ENCODE data around the gene SIAH2. TPM values are rescaled to one million over a fixed set of nuclear protein-coding genes. Genes with fewer than 3 reads are reported as not detected.

The SIAH2 gene
- total and polyA plus RNA-seq, 9 of the 15 experiments (the other 6 are each of a cell fraction or from before 2014, with no cell fraction given), result 4.8 to 39.0 (median 29.9) TPM

- no peaks in the 10 kb centered on the region for H3K27me3 ChIP-seq (ENCODE audit: control insufficient read depth in 2 of 2, insufficient read depth in 2 of 2, low read length in 2 of 2)
- ChIA-PET POLR2A (interaction anchor here (0.6 kb wide), 1 partner anchor 151 kb away, joined by 3 read pairs; the partner anchor contains the start of gene SERP1), CTCF (ENCODE audit: low intra/inter-chr PET ratio) (no interaction called here)
- no peaks in the 10 kb centered on the region; a peak in 1 of 5 replicates for H3K4me1 ChIP-seq (replicated peaks in 1 of 2; ENCODE audit: control insufficient read depth in 2 of 2, insufficient read depth in 2 of 2, low read length in 2 of 2)
- TF ChIP-seq PHB2 (IDR thresholded peaks at IDR 0.05; ENCODE audit: low read depth) (no peak), ZBTB40 (IDR thresholded peaks at IDR 0.05) (peak; percentile 8; the same call in 1 of the 2 replicates), ZBTB40 (CRISPR knock-in tag; IDR thresholded peaks at IDR 0.05) (no peak)
- H3K4me3 ChIP-seq, result no peak overlapping the region
- no peaks in the 10 kb centered on the region; the same call in 1 of the 2 replicates for H3K9me3 ChIP-seq (replicated peaks; ENCODE audit: control insufficient read depth, insufficient read depth, low read depth, low read length)
- no peaks in the 10 kb centered on the region for H4K20me1 ChIP-seq (replicated peaks; ENCODE audit: control insufficient read depth, insufficient read depth, low read length)
- H3K79me2 ChIP-seq (ENCODE audit: control insufficient read depth, insufficient read depth, low read length), result no peaks in the 10 kb centered on the region
- no peak overlapping the region for H3K4me2 ChIP-seq (ENCODE audit: insufficient read depth, low read length)
- in situ Hi-C loops (cut with MboI) (no loop called here), intact Hi-C loops (cut with micrococcal nuclease) (no loop called here)
- H3K27ac ChIP-seq (ENCODE audit: extremely low read depth, low read depth, low read length), result no peak overlapping the region
- H3K9me1 ChIP-seq (ENCODE audit: control insufficient read depth, insufficient read depth, low read length), result no peaks in the 10 kb centered on the region
- no peak overlapping the region for H3K9ac ChIP-seq (ENCODE audit: insufficient read depth in 1 of 2, low read depth in 2 of 2, low read length in 2 of 2)
- FAIRE-seq (no peak), DNase-seq (ENCODE audit: extremely low read depth in 1 of 4, low spot score in 3 of 4) (no peak), ATAC-seq (no peak)
- no peaks in the 10 kb centered on the region for H3K36me3 ChIP-seq (ENCODE audit: control insufficient read depth, insufficient read depth, low read length)
- BruUV-seq (replicated peaks), result no TSS peak
- 0 out of 2 replicates have a peak overlapping the region, but pooled peaks have one; percentile 26 for H2AFZ ChIP-seq (ENCODE audit: low read depth, low read length)
These were observed 65.3 kb downstream of the SIAH2 start for GRCh38 chr3:150697646-150698045.
